GM06990 (cell line): ENCODE data around the gene GPC6.

Source experiments
- DNase-seq: peaks from one replicate; pipeline ENCODE4 v3.0.0-alpha.2; 2011; ENCODE audit not compliant: insufficient read length; ENCODE audit errors: extremely low read depth
- H3K27me3 ChIP-seq: replicated peaks from 2 replicates; pipeline ENCODE4 v1.6.0; 2011; ENCODE audit warnings: low read length; ENCODE audit not compliant: control insufficient read depth, insufficient read depth
- H3K36me3 ChIP-seq: 2 replicates; pipeline ENCODE4 v1.5.1; 2011; ENCODE audit warnings: low read length; ENCODE audit not compliant: control insufficient read depth, insufficient read depth
- H3K4me3 ChIP-seq: replicated peaks from 2 replicates; pipeline ENCODE4 v1.5.1; 2011; ENCODE audit warnings: low read depth, mild to moderate bottlenecking, control low read depth, low read length
- CTCF ChIP-seq: IDR thresholded peaks from 2 replicates; pipeline ENCODE4 v1.5.1; 2011; ENCODE audit warnings: low read length, control low read depth, mild to moderate bottlenecking, inconsistent platforms; ENCODE audit not compliant: insufficient read depth, poor library complexity, severe bottlenecking

The GPC6 gene

GRCh38 chr13:93217721-93218261 is 8.8 kb upstream of the GPC6 start:
- Histone ChIP-seq H3K36me3 (no peaks in the 10 kb centered on the region), H3K27me3 (no peaks in the 10 kb centered on the region), H3K4me3 (no peak overlapping the region)
- DNase-seq: no peak
- no peak for TF ChIP-seq CTCF

GRCh38 chr13:93218583-93218982 is 8.0 kb upstream of the GPC6 start:
- no peaks in the 10 kb centered on the region for H3K27me3 ChIP-seq
- no peak for DNase-seq
- H3K4me3 ChIP-seq: no peak overlapping the region
- no peaks in the 10 kb centered on the region for H3K36me3 ChIP-seq
- no peak for TF ChIP-seq CTCF

- H3K27me3 ChIP-seq: no peaks in the 10 kb centered on the region
- H3K36me3 ChIP-seq: no peaks in the 10 kb centered on the region
- no peak for DNase-seq
- H3K4me3 ChIP-seq: no peak overlapping the region
- no peak for TF ChIP-seq CTCF
These were observed 6.5 kb upstream of the GPC6 start for GRCh38 chr13:93220073-93220472.

DNA sequence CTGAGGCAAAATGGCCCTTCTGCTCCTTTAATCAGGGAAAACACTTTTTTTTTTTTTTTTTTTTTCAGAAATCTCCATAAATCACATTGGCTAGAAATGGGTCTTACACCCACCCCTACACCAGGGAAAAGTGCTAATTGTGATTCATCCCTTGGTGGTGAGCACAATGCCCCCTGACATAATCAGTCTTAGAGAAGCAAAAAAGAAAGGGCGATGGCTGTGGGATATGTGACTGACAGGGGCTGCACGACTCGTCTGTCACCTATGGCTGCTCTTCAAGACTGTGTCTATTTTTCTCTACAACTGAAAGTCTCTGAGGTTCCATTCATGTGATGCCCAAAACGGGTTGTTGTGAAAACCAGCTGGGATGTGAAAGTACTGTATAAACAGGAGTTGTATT is 3.6 kb upstream of the GPC6 start:
- H3K27me3 ChIP-seq: no peaks in the 10 kb centered on the region
- no peaks in the 10 kb centered on the region for H3K36me3 ChIP-seq
- no peak for DNase-seq
- TF ChIP-seq CTCF: no peak
- H3K4me3 ChIP-seq: no peak overlapping the region

GRCh38 chr13:93224535-93224934 is 2.1 kb upstream of the GPC6 start:
- Histone ChIP-seq H3K27me3 (no peaks in the 10 kb centered on the region), H3K36me3 (no peaks in the 10 kb centered on the region), H3K4me3 (no peak overlapping the region)
- DNase-seq: no peak
- no peak for TF ChIP-seq CTCF

GRCh38 chr13:93225610-93226009 is 997 bp upstream of the GPC6 start:
- Histone ChIP-seq H3K4me3 (no peak overlapping the region), H3K36me3 (no peaks in the 10 kb centered on the region), H3K27me3 (no peaks in the 10 kb centered on the region)
- no peak for DNase-seq
- TF ChIP-seq CTCF: no peak
